GM21717 (cell line): Measurements from ENCODE around the gene VPS36.
"Not testable (repeated sequence)": the region's sequence is repeated elsewhere in the genome, so short reads cannot be mapped to it uniquely, and the experiment has no call there.

Source experiments
- ATAC-seq: cut with Tn5 transposase; IDR thresholded peaks from one replicate; pipeline ENCODE4 v1.9.1; 2021; ENCODE audit warnings: mild to moderate bottlenecking, moderate library complexity; ENCODE audit not compliant: unreplicated experiment

Gene VPS36

DNA sequence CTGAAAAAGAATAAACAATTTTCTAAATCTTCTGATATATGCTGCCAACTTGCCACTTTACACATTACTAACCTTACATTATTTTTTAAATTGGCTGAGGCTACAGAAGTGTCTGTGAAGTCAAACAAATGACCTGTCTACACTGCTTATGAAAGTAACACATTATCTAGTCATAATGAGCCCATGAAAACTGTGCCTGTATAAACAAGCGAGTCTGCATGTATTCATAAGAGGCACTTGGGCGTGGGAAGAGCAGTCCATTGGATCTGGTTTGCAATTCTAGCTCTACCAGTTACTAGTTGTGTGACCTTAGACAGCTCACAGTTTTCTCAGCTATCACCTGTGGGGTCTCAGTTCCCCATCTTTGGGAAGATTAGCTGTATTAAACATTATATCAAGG is 3.1 kb downstream of the VPS36 start:
- no peak for ATAC-seq

- no peak for ATAC-seq
Observed at GRCh38 chr13:52446265-52446664, 4.2 kb downstream of the VPS36 start.

DNA sequence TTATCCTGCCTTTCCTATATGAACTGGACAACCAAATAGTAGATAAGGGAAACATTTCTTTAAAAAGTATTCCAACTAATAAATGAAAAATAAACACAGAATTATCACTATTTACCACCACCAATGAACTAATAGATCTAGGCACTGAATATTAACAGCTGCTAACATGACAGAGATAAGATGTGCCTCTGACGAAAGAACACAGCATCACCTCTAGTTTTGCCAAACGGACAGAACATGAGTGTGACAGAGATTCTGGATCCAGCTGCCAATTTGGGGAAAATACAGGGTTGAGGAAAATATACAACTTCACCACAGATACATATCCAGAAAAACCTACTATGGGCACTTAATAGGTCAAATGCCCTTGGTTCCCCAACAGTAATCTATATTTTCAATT is 18.0 kb downstream of the VPS36 start:
- no peak for ATAC-seq

DNA sequence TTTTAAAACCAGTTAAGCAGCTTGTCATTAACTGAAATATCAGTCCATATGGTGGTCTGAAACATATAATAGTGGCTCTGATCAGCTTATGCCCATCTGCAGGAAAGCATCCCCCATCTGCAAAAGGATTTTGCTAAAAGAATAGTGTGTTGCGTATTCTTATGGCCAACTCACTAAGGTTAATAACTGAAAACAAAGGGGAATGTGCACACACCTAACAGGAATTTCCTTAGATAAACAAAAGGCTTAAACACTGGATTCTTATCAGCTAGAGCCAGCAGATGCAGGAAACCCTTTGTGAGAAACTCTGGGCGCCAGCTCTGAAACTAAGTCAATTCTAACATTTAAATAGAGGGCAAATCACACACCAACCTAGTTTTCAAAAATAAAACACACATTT is 22.1 kb downstream of the VPS36 start:
- no peak for ATAC-seq

- no peak for ATAC-seq
Observed at GRCh38 chr13:52421216-52421615, 29.2 kb downstream of the VPS36 start.

- no peak for ATAC-seq
Observed at GRCh38 chr13:52419080-52419479, 31.4 kb downstream of the VPS36 start.

DNA sequence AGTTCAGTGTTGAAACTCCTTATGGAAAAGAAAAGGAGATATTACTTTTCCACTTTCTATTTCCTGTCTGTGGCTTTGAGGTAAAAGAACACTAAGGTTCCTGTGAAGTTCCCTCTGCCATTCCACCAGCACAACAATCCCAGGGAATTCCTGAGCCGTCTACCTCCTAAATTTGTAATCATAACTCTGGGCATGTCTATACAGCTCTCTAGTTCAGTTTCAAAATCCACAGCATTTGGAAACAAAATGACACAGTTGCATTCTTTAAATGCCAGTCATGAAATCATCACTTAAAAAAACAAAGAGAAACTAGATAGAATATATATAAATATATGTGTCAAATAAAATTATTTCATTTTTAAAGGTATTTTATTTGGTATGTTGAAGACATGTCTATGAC is 35.5 kb downstream of the VPS36 start:
- ATAC-seq: no peak

GRCh38 chr13:52414051-52414450 is 36.4 kb downstream of the VPS36 start:
- ATAC-seq: no peak

DNA sequence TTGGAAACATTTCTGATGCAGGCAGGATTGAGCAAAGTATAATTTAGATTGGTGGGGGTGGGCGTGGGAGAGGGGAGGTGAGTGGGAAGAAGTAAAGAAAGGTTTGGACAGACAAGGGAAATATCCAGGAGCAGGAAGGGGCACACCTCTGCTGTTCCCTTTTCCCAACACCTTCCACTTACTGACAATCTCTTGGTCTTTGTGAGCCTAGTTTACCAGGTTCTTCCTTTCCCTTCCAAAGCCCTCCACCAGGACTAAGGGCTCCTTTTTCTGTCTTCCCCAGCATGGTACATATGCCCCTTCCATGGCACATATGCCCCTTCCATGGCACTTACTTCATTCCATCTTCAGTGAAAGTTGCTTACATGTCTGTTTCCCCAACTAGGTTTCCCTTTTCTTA is 38.3 kb downstream of the VPS36 start:
- ATAC-seq: no peak

DNA sequence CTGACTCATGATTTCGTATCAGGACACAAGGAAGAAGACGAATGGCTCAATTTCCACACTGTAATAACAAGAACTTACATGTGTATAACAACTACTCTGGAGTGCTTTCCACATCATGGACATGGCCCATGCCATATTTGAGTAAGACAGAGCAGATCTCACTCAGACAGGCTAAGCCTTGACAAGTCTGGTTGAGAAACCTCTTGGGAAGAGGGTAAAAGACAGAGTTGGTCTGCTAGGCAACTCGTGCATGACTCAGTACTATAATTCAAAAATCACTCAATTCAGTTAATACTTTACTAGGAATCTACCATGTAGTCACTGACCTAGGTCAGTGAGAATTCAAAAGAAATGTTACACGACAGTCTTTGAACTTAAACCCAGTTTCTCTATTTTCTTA is 38.8 kb downstream of the VPS36 start:
- ATAC-seq: peak; percentile 59

DNA sequence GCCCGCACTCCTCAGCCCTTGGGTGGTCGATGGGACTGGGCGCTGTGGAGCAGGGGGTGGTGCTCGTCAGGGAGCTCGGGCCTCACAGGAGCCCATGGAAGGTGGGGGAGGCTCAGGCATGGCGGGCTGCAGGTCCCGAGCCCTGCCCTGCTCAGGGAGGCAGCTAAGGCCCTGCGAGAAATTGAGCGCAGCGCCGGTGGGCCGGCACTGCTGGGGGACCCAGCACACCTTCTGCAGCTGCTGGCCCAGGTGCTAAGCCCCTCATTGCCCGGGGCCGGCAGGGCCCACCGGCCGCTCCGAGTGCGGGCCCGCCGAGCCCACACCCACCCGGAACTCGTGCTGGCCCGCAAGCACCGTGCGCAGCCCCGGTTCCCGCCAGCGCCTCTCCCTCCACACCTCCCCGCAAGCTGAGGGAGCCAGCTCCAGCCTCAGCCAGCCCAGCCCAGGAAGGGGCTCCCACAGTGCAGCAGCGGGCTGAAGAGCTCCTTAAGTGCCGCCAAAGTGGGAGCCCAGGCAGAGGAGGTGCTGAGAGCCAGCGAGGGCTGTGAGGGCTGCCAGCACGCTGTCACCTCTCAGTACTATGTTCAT is 42.3 kb downstream of the VPS36 start:
- ATAC-seq: not testable (repeated sequence)

DNA sequence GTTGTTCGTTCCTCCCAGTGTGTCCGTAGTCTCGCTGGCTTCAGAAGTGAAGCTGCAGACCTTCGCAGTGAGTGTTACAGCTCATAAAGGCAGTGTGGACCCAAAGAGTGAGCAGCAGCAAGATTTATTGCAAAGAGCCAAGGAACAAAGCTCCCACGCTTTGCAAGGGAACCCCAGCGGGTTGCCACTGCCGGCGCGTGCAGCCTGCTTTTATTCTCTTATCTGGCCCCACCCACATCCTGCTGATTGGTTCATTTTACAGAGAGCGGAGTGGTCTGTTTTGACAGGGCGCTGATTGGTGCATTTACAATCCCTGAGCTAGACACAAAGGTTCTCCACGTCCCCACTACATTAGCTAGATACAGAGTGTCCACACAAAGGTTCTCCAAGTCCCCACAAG is 43.0 kb downstream of the VPS36 start:
- not testable (repeated sequence) for ATAC-seq

DNA sequence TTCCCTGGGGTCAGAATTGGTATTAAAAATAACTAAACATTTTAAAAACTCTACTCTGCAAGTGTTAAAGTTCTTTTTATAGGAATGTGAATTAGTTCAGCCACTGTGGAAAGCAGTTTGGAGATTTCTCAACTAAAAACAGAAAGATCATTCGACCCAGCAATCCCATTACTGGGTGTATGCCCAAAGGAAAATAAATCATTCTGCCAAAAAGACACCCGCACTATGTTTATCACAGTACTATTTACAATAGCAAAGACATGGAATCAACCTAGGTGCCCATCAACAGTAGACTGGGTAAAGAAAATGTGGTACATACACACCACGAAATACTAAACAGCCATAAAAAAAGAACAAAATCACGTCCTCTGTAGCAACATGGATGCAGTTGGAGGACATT is 43.8 kb downstream of the VPS36 start:
- ATAC-seq: no peak

- ATAC-seq: peak; percentile 39
Observed at GRCh38 chr13:52405767-52406494, 44.5 kb downstream of the VPS36 start, which contains the start of gene THSD1. THSD1 (minus strand) TSS chr13:52406172; CDS start chr13:52402600, 3,572 bp downstream.

DNA sequence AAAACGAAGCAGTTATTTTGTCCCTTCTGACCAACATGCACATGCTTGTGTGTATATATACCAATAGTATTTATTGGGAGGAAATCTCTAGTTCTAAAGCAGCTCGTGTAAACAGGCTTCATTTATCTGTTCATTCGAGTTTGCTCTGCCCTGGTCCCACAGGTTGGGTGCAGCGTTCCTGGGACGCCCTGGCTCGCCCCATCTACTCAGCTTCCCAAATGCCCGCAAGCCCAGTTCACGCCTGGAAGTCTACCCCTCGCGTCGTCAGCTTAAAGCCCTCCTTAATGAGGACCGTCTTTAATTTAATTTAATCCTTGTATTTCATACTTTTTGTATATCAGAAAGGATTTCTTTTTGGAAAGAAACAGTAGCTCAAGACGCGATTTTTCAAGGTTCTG is 45.1 kb downstream of the VPS36 start:
- no peak for ATAC-seq

- no peak for ATAC-seq
Observed at GRCh38 chr13:52399708-52400107, 50.7 kb downstream of the VPS36 start.

- ATAC-seq: no peak
Observed at GRCh38 chr13:52399046-52399445, 51.4 kb downstream of the VPS36 start.

- ATAC-seq: no peak
Observed at GRCh38 chr13:52395704-52396103, 54.7 kb downstream of the VPS36 start.

DNA sequence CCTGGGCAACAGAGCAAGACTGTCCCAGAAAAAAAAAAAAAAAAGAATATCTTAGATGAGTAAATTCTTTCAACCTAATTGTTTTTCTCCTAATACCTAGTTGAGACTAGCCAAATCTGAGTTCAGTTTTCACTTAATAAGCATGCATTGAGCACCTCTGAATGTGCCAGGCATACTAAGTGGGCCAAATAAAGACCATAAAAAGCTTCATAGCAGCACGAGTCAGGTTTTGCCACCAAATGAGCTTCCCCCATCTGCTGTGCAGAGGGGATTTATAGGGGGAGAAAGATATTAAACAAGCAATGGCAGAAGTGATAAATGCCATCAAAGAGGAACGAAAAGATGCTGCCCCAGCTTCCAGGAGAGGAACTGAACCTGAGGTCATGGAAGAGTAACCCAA is 55.8 kb downstream of the VPS36 start:
- ATAC-seq: no peak

- no peak for ATAC-seq
Observed at GRCh38 chr13:52393572-52394357, 56.7 kb downstream of the VPS36 start.

DNA sequence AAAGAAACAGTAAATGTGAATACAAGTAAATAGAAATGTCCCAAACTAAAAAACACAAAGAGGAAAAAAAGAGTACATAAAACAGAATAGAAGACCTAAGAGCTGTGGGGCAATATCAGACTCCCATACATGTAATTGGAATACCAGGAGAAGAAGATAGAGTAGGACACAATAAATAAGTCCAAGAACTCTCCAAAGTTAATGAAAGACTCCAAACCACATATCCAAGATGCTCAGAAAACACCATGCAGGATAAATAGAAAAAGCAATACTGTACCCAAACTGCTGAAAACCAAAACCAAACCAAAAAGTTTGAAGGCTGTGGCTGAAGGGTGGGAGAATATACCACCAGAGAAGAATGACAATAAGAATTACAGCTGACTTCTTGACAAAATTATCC is 62.7 kb downstream of the VPS36 start:
- no peak for ATAC-seq

DNA sequence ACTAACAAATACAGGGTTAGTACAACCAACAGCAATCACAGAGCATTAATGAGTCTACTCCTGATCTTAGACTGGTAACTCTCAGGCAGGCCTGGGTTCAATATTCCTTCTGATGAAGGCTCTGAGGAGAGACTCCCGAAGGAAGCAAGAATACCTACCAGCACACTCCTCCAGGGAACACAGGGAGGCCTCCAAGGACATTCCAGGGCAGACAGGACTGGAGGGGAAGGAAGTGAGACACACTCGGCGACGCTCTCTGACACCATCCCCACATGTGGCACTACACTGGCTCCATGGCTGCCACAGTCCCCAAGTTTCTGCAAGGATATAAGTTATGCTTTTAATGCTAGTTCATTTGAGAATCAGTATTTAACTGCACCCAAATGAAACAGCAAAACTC is 64.6 kb downstream of the VPS36 start:
- ATAC-seq: no peak
